ENCODE measurements around the gene NLRP1.
A peak's percentile ranks its signal among the peaks of the same experiment; 100 is the strongest.

NLRP1 gene

GRCh38 chr17:5552841-5553240 lies 31.5 kb downstream of the NLRP1 start:
- DNase-seq = no peak

- DNase-seq = no peak
These were observed 39.0 kb downstream of the NLRP1 start for GRCh38 chr17:5545051-5545987.

- no peak for DNase-seq
These were observed 40.2 kb downstream of the NLRP1 start for GRCh38 chr17:5544115-5544514.

GRCh38 chr17:5541610-5542202 lies 42.6 kb downstream of the NLRP1 start:
- DNase-seq = no peak

- DNase-seq = no peak
These were observed 44.0 kb downstream of the NLRP1 start for GRCh38 chr17:5540321-5540720.

- no peak for DNase-seq
These were observed 45.0 kb downstream of the NLRP1 start for GRCh38 chr17:5539286-5539685.

- DNase-seq = no peak
These were observed 47.3 kb downstream of the NLRP1 start for GRCh38 chr17:5536866-5537650.

DNA sequence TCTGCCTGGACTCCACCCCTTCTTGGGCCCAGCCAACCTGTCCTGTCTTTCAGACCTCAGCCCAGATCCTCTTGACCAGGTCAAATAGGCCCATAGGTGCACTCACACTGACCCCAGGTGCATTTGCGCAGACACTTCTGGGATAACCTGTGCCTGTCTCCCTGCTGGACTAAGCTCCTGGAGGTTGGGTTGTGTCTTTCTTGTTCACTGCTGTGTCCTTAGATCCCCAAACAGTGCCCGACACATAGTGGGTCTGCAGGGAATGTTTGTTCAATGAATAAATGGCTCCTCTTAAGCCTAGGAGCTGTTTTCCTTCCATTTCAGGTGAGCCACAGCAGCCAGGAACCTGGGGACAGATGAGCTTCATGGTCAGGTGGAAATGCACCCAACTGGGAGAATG lies 48.9 kb downstream of the NLRP1 start:
- no peak for DNase-seq

DNA sequence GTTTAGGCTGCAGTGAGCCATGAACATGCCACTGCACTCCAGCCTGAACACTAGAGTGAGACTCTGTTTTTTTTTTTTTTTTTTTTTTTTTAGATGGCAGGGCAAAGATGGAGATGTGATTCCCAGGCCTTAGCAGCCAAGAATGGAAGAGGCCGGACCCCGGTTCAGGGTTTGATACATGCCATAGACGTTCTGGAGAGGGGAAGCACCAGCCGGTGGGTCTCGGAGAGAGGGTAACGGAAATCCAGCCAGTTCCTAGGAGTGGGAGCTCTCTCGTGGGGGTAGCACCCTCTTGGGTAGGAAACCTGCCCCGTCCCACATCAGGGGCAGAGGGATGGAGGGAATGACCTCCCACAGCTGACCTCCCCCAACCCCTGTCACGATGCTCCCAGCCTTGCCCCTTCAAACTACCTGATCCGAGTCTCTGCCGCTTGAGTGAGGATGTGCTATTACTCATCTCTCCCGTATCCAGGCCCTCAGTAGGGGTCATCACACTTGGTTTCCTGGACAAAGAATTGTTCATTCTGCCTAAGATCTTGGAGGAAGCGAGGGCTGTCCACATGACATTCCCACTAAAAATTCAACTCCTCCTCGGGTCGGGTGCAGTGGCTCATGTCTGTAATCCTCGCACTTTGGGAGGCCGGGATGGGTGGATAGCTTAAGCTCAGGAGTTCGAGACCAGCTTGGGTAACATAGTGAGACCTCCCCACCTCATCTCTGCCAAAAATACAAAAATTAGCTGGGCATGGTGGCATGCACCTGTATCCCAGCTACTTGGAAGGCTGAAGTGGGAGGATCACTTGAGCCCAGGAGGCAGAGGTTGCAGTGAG lies 50.6 kb downstream of the NLRP1 start:
- no peak for DNase-seq

DNA sequence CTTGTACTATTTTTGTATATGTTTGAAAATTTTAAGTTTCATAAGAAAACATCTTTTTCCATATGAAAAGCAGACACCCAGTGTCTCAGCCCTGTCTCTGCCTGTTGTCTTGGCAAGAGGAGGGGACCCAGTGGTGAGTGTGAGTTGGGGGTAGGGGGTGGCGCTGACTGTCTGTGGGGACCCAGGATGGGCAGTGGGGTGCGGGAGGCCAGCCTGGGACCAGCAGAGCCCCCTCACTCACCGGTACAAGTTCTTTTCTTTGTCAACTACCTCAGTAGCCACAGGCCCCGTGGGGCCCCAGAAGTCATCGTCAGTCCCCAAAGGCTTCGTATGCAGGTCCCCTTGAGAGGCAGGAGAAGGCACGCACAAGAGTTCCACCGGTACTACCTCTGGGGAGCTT lies 51.7 kb downstream of the NLRP1 start:
- no peak for DNase-seq

DNA sequence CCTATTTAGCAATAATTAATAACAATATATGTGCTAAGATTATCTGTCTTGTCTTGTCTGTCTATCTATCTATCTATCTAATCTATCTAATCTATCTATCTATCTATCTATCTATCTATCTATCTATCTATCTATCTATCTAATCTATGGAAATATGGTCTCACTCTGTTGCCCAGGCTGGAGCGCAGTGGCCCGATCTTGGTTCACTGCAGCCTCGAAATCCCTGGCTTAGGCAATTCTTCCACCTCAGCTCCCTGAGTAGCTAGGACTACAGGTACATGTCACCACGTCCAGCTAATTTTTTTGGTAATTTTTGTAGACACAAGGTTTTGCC lies 53.3 kb downstream of the NLRP1 start:
- DNase-seq = no peak

GRCh38 chr17:5530265-5531084 lies 53.8 kb downstream of the NLRP1 start:
- DNase-seq = no peak

DNA sequence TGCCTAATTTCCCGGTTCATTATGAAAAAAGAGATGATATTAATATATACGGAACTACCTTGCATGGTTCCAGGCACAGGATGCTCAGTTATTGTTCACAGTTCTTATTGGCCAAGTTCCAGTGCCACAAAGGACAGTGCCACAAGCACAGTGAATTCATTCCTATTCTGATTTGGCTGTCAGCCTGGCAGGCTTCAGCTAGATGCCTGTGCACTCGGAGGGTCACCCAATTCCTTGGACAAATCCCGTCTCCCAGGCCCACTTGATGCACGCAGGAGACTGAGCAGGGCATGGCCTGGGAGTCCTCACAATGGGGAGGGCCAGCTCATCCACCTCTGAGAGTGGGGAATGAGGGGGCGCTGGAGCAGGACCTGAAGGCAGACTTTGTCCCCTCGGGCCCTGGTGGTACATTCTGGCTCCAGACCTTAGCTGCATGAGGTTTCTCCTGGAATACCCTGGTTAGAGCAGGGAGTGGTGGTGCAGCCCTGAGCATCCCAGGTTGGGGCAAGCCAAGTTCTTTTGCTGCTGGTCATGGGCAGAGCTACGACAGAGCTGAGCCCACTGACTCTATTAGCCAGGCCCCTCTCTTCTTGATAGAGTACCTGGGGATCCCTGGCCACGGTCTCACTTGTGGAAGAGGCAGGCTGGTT lies 56.6 kb downstream of the NLRP1 start:
- DNase-seq = no peak

GRCh38 chr17:5526821-5527598 lies 57.3 kb downstream of the NLRP1 start:
- DNase-seq = peak; percentile 39

DNA sequence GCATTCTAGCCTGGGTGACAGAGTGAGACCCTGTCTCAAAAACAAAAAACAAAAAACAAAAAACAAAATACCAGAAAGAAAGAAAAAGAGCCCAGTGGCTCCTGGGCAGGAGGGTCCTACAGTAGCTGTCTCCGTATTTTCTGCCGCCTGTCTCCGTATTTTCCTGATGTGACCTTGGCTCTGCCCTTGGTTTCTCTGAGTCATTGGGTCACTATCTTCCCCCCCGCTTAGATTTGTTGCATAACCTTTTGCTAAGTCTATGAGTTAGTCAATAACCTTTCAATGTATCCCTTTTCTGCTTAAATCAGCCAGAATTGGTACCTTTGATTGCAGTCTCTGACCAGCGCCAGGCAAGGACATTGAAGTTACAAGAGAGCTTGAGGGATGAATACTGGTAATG lies 61.1 kb downstream of the NLRP1 start:
- DNase-seq = no peak

DNA sequence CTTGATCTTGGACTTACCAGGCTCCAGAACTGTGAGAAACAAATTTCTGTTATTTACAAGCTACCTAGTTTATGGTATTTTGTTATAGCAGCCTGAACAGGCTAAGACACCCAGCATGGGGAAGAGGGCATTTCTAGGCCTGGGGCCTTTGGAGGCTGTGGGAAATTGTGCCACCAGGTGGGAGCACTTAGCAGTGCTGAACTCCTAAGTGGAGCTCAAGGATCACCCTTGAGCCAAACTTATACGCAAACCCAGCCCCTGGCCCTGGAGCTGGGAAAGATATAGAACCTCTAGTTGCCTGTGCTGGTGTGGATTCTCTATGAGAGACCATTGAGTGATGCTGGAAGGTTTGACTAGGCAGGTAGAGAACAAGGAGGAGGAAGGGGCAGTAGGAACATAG lies 61.8 kb downstream of the NLRP1 start:
- DNase-seq = no peak

DNA sequence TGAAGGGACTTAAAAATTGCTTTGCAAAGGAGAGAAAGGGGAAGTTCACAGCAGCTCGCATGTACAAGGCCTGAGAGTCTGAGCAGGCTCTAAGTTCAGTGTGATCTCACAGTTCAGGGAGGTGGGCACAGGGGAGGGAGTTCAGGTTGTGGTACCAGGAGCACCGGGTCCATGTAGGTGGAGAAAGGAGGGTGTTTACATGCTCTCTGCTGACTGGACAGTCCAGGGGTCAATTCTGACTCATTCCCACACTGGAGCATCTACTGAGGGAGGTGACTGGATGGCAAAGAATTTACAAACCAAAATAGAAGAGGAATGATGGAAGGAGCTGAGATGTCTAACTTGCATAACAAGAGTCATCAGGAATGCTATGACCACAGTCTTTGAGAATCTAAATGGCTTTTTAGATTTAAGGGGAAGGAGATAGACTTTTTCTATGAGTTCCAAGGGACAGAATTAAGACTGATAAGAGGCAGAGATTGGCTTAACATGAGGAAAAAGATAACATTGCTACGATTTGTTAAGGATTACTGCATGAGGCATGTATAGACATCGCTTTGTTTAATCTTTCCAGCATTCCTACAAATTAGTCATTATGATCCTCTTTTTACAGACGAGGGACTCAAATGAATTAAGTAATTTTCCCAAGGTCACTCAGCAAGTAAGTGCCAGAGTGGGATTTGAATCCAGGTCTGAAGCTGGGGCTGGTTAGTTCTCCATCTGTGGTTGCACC lies 68.1 kb downstream of the NLRP1 start:
- DNase-seq = no peak

GRCh38 chr17:5514976-5515375 lies 69.3 kb downstream of the NLRP1 start:
- DNase-seq = no peak

- DNase-seq = peak; percentile 9
These were observed 70.7 kb downstream of the NLRP1 start for GRCh38 chr17:5513628-5514027.

All from hematopoietic multipotent progenitor cell treated with erythropoietin and hydrocortisone succinate and interleukin-3 and kit ligand, for 8 days (in vitro differentiated cells).